GM12878 (cell line): Measurements from ENCODE around the gene MAP4K4. TPM values are rescaled to one million over a fixed set of nuclear protein-coding genes. Genes with fewer than 3 reads are reported as not detected.

Source experiments
- ATAC-seq: fragments of 200-7000 bp; cut with Tn5 transposase; 3 replicates; pipeline ENCODE4 v1.9.1; 2020; ENCODE audit warnings: mild to moderate bottlenecking, moderate library complexity
- BruUV-seq: library from RNA; stranded (reverse); fragments of 400-500 nt; replicated peaks from 2 replicates; lab custom pipeline; 2021; lab: Mats Ljungman, UMichigan
- CTCF ChIA-PET: fragments of 300-600 bp; sonication (Branson Sonifier 250); formaldehyde crosslinking; extraction: SDS; loops from one replicate; lab custom pipeline; 2021; ENCODE audit warnings: inconsistent platforms; lab: Yijun Ruan, JAX
- POLR2A ChIA-PET: fragments of 350-600 bp; formaldehyde crosslinking; extraction: SDS; loops from one replicate; lab custom pipeline; 2021; ENCODE audit warnings: inconsistent platforms; lab: Charles Lee
- RAD21 ChIA-PET: fragments of 300-600 bp; sonication (Branson Sonifier 250); formaldehyde crosslinking; loops from one replicate; lab custom pipeline; 2023; ENCODE audit warnings: antibody characterized with exemption; ENCODE audit not compliant: unreplicated experiment; lab: Charles Lee
- SMC1A ChIA-PET: fragments of 300-600 bp; sonication (Branson Sonifier 250); formaldehyde crosslinking; loops from one replicate; lab custom pipeline; 2023; ENCODE audit not compliant: unreplicated experiment, uncharacterized antibody; lab: Charles Lee
- DNase-seq: peaks from one replicate; pipeline ENCODE4 v3.0.0-alpha.2; 2011; ENCODE audit warnings: low read depth, low spot score
- FAIRE-seq: peaks from 3 replicates; lab custom pipeline; 2011; peaks lifted over from hg19 to GRCh38; lab: Jason Lieb, UNC
- H2AFZ ChIP-seq: 2 replicates; pipeline ENCODE4 v1.6.0; 2011; ENCODE audit warnings: low read depth, low read length, control low read depth; ENCODE audit not compliant: control insufficient read depth
- H3K27ac ChIP-seq: 2 replicates; pipeline ENCODE4 v1.5.1; 2011; ENCODE audit warnings: control low read depth; ENCODE audit not compliant: control insufficient read depth, insufficient read depth
- H3K27me3 ChIP-seq, 2 experiments: replicated peaks in 1 of 2; 2 replicates each; pipeline versions ENCODE4 v1.6.0 to v1.6.1; 2011; ENCODE audit warnings: low read length in 1 of 2; ENCODE audit not compliant: control insufficient read depth in 2 of 2, insufficient read depth in 2 of 2
- H3K36me3 ChIP-seq, 2 experiments: 2 replicates each; pipeline ENCODE4 v1.5.1; 2011; ENCODE audit warnings: low read length in 1 of 2; ENCODE audit not compliant: control insufficient read depth in 2 of 2, insufficient read depth in 2 of 2
- H3K4me1 ChIP-seq: 2 replicates; pipeline ENCODE4 v1.6.1; 2011; ENCODE audit warnings: mild to moderate bottlenecking, low read length, moderate library complexity, mixed read lengths; ENCODE audit not compliant: control insufficient read depth, insufficient read depth
- H3K4me2 ChIP-seq: 2 replicates; pipeline ENCODE4 v1.6.0; 2011; ENCODE audit warnings: control low read depth; ENCODE audit not compliant: control insufficient read depth, insufficient read depth
- H3K4me3 ChIP-seq: fragments of 200-600 bp; sonication (generic); 2 replicates; pipeline ENCODE4 v1.5.1; 2016
- H3K79me2 ChIP-seq: 2 replicates; pipeline ENCODE4 v1.6.0; 2011; ENCODE audit warnings: low read length; ENCODE audit not compliant: control insufficient read depth, insufficient read depth
- H3K9ac ChIP-seq: 2 replicates; pipeline ENCODE4 v1.8.0; 2011; ENCODE audit warnings: low read length, control low read depth, mixed read lengths; ENCODE audit not compliant: control insufficient read depth, insufficient read depth
- H3K9me3 ChIP-seq: replicated peaks from 3 replicates; pipeline ENCODE4 v1.5.1; 2011; ENCODE audit warnings: mild to moderate bottlenecking, low read length; ENCODE audit not compliant: control insufficient read depth, insufficient read depth
- H4K20me1 ChIP-seq: 2 replicates; pipeline ENCODE4 v1.6.0; 2011; ENCODE audit not compliant: control insufficient read depth, insufficient read depth
- BCL11A ChIP-seq: IDR thresholded peaks from 2 replicates; pipeline ENCODE4 v1.6.1; 2011; ENCODE audit warnings: low read depth, low read length
- CHD1 ChIP-seq: IDR thresholded peaks from 2 replicates; pipeline ENCODE4 v1.6.1; 2012; ENCODE audit warnings: low read depth, low read length, improper control_type of control experiment
- CUX1 ChIP-seq: IDR thresholded peaks from 2 replicates; pipeline ENCODE4 v1.6.1; 2012; ENCODE audit warnings: improper control_type of control experiment, low read depth, low read length; ENCODE audit not compliant: insufficient replicate concordance
- EED ChIP-seq: sonication (generic); IDR thresholded peaks from 2 replicates; pipeline ENCODE4 v1.6.1; 2016; ENCODE audit warnings: antibody characterized with exemption, low read depth
- FOS ChIP-seq: IDR thresholded peaks from 3 replicates; pipeline ENCODE4 v1.6.1; 2011; ENCODE audit warnings: borderline replicate concordance; ENCODE audit not compliant: insufficient read length; ENCODE audit errors: extremely low read depth
- FOXK2 ChIP-seq: fragments of 450-650 bp; IDR thresholded peaks from 2 replicates; pipeline ENCODE4 v1.6.1; 2017; ENCODE audit warnings: mild to moderate bottlenecking, moderate library complexity
- NFYA ChIP-seq: IDR thresholded peaks from 2 replicates; pipeline ENCODE4 v1.6.1; 2011; ENCODE audit warnings: low read depth, mild to moderate bottlenecking, low read length, improper control_type of control experiment, borderline replicate concordance
- PML ChIP-seq: IDR thresholded peaks from 2 replicates; pipeline ENCODE4 v1.6.1; 2012; ENCODE audit warnings: low read length, inconsistent platforms
- POLR2AphosphoS2 ChIP-seq: IDR thresholded peaks from 2 replicates; pipeline ENCODE4 v1.6.1; 2011; ENCODE audit warnings: low read depth, mild to moderate bottlenecking, low read length, improper control_type of control experiment, moderate library complexity
- RB1 ChIP-seq: fragments of 450-650 bp; formaldehyde crosslinking; IDR thresholded peaks from 2 replicates; pipeline ENCODE4 v1.6.1; 2017; ENCODE audit warnings: mild to moderate bottlenecking, borderline replicate concordance
- STAT3 ChIP-seq: IDR thresholded peaks from 2 replicates; pipeline ENCODE4 v1.6.1; 2011; ENCODE audit warnings: low read depth, low read length, improper control_type of control experiment
- TCF3 ChIP-seq: IDR thresholded peaks from 2 replicates; pipeline ENCODE4 v1.6.1; 2012; ENCODE audit warnings: low read depth, mild to moderate bottlenecking, low read length, borderline replicate concordance; ENCODE audit not compliant: insufficient read depth
- USF2 ChIP-seq: IDR thresholded peaks from 2 replicates; pipeline ENCODE4 v1.6.1; 2011; ENCODE audit warnings: low read depth, low read length, improper control_type of control experiment, borderline replicate concordance
- ZNF274 ChIP-seq: IDR thresholded peaks from one replicate; pipeline ENCODE4 v1.8.0; 2011; ENCODE audit not compliant: insufficient read length, insufficient read depth
- ZNF384 ChIP-seq: IDR thresholded peaks from 2 replicates; pipeline ENCODE4 v1.6.1; 2012; ENCODE audit warnings: low read depth, mild to moderate bottlenecking, low read length, improper control_type of control experiment, borderline replicate concordance
- WGBS: methylation state at CpG from one replicate; pipeline ENCODE4 v1.1.6; 2016; ENCODE audit warnings: low lambda C conversion rate; ENCODE audit not compliant: insufficient replicate concordance, insufficient coverage; ENCODE audit errors: missing lambda C conversion rate; 5-methylcytosine and 5-hydroxymethylcytosine counted together
- in situ Hi-C: fragments of 300-500 bp; cut with MboI; formaldehyde crosslinking; loops from 9 replicates; pipeline ENCODE4 v1.14.3; 2018; ENCODE audit warnings: mixed read lengths
- intact Hi-C: fragments of 100-400 bp; cut with micrococcal nuclease; formaldehyde crosslinking; loops from one replicate; pipeline ENCODE4 v1.14.2; 2022; ENCODE audit not compliant: unreplicated experiment
- polyA plus RNA-seq, 11 experiments: library from polyadenylated mRNA; depleted of rRNA in 4 of 11; unstranded in 6 of 11; stranded (reverse) in 5 of 11; fragments of >200 nt; fragmentation: Nextera tagmentation in 4 of 11; fragmentation: Illumina TruSeq in 1 of 11; extraction: Ambion mirVana in 4 of 11; extraction: Trizol in 1 of 11; gene quantifications; 1 replicate in 1 of 11; 2 replicates in 10 of 11; pipeline versions ENCODE4 v1.2.1 to v1.2.3, GENCODE V29; 2011 to 2016; ENCODE audit warnings: inconsistent platforms in 2 of 11, missing spikeins in 2 of 11, low read depth in 1 of 11
- total RNA-seq, 4 experiments: library from RNA; depleted of rRNA in 3 of 4; stranded (reverse); fragments of >200 nt in 3 of 4; fragmentation: Illumina TruSeq in 1 of 4; extraction: Trizol in 1 of 4; gene quantifications; 2 replicates each; pipeline versions ENCODE4 v1.2.1 to v1.2.3, GENCODE V29; 2013 to 2021
- TF ChIP-seq, protein P1 (sequence below): fragments of 450-650 bp; IDR thresholded peaks from 2 replicates; pipeline ENCODE4 v1.6.1; 2016; ENCODE audit warnings: mild to moderate bottlenecking

MAP4K4 gene
- total and polyA plus RNA-seq, 10 of the 15 experiments (the other 5 are each of a cell fraction or from before 2014, with no cell fraction given), result 1.9 to 50.4 (median 9.7) TPM

DNA sequence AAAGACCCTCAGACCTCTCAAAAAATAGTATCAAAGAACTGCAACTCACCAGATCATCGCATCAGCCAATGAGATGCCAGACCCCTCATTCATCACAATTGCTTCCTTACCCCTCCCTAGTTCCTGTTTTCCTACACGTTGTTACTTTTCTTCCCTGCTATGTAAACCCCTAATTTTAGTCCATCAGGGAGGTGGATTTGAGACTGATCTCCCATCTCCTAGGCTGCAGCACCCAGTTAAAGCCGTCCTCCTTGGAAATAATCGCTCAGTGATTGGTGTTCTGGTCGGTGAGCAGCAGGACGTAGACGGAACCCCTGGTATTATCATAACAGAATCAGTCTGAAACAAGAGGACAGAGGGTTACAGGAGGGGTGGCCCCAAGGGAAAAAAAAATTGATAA is 44.0 kb upstream of the MAP4K4 start (continued):
- TF ChIP-seq CUX1, result no peak
- TF ChIP-seq RB1, result no peak

DNA sequence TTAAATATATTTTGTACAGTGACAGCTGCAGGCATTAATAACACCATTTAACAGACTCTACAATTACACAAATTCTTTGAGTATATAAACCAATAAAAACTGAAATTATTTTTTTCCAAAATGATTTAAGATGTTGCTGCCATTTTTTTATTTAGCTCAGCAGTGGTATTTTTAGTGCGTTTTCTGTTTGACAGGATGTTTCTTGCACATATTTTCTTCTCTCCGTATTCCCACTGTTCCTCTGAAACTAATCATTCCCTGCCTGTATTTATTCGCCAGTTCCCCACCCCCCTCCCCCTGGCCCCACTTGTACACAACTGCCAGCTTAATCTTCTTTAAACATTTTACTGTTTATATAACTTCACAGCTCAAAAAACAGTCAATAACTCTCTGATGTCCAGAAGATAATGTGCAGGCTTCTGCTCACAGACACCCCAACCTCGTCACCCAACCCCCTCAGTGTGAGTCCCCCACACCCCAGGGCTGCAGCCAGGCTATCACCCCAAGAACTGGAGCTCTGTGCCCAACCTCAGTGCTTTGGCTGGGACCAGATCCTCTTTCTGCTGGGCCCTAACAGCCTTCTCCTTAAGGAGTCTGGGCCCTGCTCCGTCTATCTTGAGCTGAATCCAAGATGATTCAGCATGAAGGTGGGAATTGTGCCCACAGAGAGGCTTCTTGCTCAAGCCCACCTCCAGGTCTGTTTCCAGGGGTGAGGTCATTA is 41.6 kb upstream of the MAP4K4 start:
- WGBS, result 36% methylated on average over 5 of the region's 5 CpGs
- no peaks in the 10 kb centered on the region for H3K36me3 ChIP-seq
- CTCF ChIA-PET, result no interaction called here
- intact Hi-C loops, result no loop called here
- FAIRE-seq, result no peak
- POLR2A ChIA-PET, result interaction anchor here (0.6 to 0.7 kb wide), 2 partner anchors 76 to 341 kb away, joined by 3 read pairs; no protein-coding TSS in a partner anchor
- in situ Hi-C loops, result no loop called here
- no peaks in the 10 kb centered on the region for H4K20me1 ChIP-seq
- no peaks in the 10 kb centered on the region for H3K27me3 ChIP-seq
- no peak overlapping the region for H3K4me2 ChIP-seq
- RAD21 ChIA-PET, result no interaction called here
- SMC1A ChIA-PET, result interaction anchor here (1.1 to 1.5 kb wide), 2 partner anchors 115 to 175 kb away, joined by 3 to 4 read pairs; no protein-coding TSS in a partner anchor
- no peak overlapping the region for H3K4me3 ChIP-seq
- H3K79me2 ChIP-seq, result no peaks in the 10 kb centered on the region
- no peak overlapping the region for H3K9ac ChIP-seq
- no peak for DNase-seq
- no peak for ATAC-seq
- H3K9me3 ChIP-seq, result no peaks in the 10 kb centered on the region
- H3K27ac ChIP-seq, result no peak overlapping the region
- BruUV-seq, result no TSS peak
- H2AFZ ChIP-seq, result no peak overlapping the region
- peaks cover 2% of the 10 kb centered on the region; the same call in 1 of the 2 replicates for H3K4me1 ChIP-seq
- TF ChIP-seq ZNF274 (no peak), USF2 (no peak), FOXK2 (no peak), BCL11A (no peak), NFYA (no peak), PML (no peak), FOS (no peak), POLR2AphosphoS2 (no peak), ZNF384 (no peak), STAT3 (no peak), EED (no peak), CHD1 (no peak), TCF3 (no peak)
- TF ChIP-seq, protein P1, sequence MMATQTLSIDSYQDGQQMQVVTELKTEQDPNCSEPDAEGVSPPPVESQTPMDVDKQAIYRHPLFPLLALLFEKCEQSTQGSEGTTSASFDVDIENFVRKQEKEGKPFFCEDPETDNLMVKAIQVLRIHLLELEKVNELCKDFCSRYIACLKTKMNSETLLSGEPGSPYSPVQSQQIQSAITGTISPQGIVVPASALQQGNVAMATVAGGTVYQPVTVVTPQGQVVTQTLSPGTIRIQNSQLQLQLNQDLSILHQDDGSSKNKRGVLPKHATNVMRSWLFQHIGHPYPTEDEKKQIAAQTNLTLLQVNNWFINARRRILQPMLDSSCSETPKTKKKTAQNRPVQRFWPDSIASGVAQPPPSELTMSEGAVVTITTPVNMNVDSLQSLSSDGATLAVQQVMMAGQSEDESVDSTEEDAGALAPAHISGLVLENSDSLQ, result no peak
